A549 (cell line): ENCODE data around the gene UCP3. TPM values are rescaled to one million over a fixed set of nuclear protein-coding genes. Genes with fewer than 3 reads are reported as not detected.

Experiments used
- ATAC-seq, 2 experiments: fragments of 200-7000 bp in 1 of 2; fragments of >200 bp in 1 of 2; cut with Nextera tagmentation in 1 of 2; cut with Tn5 transposase in 1 of 2; 3 replicates each; pipeline versions ENCODE4 v1.8.0 to v1.9.1; 2018 to 2020; ENCODE audit warnings: mild to moderate bottlenecking in 1 of 2, moderate library complexity in 1 of 2
- CTCF ChIA-PET: fragments of 300-600 bp; sonication (Branson Sonifier 250); formaldehyde crosslinking; extraction: SDS; loops from one replicate; lab custom pipeline; 2021; ENCODE audit warnings: antibody characterized with exemption, inconsistent platforms; lab: Yijun Ruan, JAX
- POLR2A ChIA-PET: fragments of 350-600 bp; formaldehyde crosslinking; extraction: SDS; loops from one replicate; lab custom pipeline; 2021; ENCODE audit warnings: antibody characterized with exemption, inconsistent platforms; lab: Yijun Ruan, JAX
- DNase-seq, 2 experiments: peaks; one replicate each; pipeline versions ENCODE4 v3.0.0 to v3.0.0-alpha.2; 2011 to 2016; ENCODE audit warnings: low read depth in 1 of 2, low spot score in 1 of 2
- FAIRE-seq: peaks from 2 replicates; lab custom pipeline; 2011; peaks lifted over from hg19 to GRCh38; lab: Jason Lieb, UNC
- H3K27ac ChIP-seq, 2 experiments: fragments of >200 bp; sonication (Bioruptor Twin); formaldehyde crosslinking; 3 replicates each; pipeline ENCODE4 v1.5.1; 2016 to 2017
- H3K4me1 ChIP-seq: fragments of >200 bp; sonication (Bioruptor Twin); formaldehyde crosslinking; 3 replicates; pipeline ENCODE4 v1.6.1; 2016
- H3K4me2 ChIP-seq: fragments of >200 bp; sonication (Bioruptor Twin); formaldehyde crosslinking; 3 replicates; pipeline ENCODE4 v1.6.1; 2016
- H3K4me3 ChIP-seq: fragments of >200 bp; sonication (Bioruptor Twin); formaldehyde crosslinking; 3 replicates; pipeline ENCODE4 v1.5.1; 2016
- H3K9me3 ChIP-seq: fragments of >200 bp; sonication (Bioruptor Twin); formaldehyde crosslinking; 3 replicates; pipeline ENCODE4 v1.6.1; 2016
- ATOH8 ChIP-seq: fragments of 250-450 bp; sonication (Bioruptor Pico); IDR thresholded peaks from 2 replicates; pipeline ENCODE4 v1.5.0; 2020; ENCODE audit warnings: low read depth, mild to moderate bottlenecking, moderate library complexity
- BHLHE40 ChIP-seq: IDR thresholded peaks from 2 replicates; pipeline ENCODE4 v1.6.1; 2012; ENCODE audit warnings: low read depth, low read length, inconsistent platforms
- CBX8 ChIP-seq: fragments of 200-600 bp; sonication (generic); IDR thresholded peaks from 2 replicates; pipeline ENCODE4 v1.6.1; 2016
- CTCF ChIP-seq: fragments of >200 bp; sonication (Bioruptor Twin); formaldehyde crosslinking; IDR thresholded peaks from 3 replicates; pipeline ENCODE4 v1.5.1; 2016
- EHF ChIP-seq: fragments of 250-450 bp; sonication (Bioruptor Pico); IDR thresholded peaks from 2 replicates; pipeline ENCODE4 v1.5.0; 2020; ENCODE audit warnings: mild to moderate bottlenecking
- EP300 ChIP-seq, 2 experiments: fragments of >200 bp; sonication (Bioruptor Twin); formaldehyde crosslinking; IDR thresholded peaks; 2 replicates in 1 of 2; 3 replicates in 1 of 2; pipeline ENCODE4 v1.6.1; 2016 to 2017
- HOXA7 ChIP-seq: fragments of 250-450 bp; sonication (Bioruptor Pico); IDR thresholded peaks from 2 replicates; pipeline ENCODE4 v1.5.0; 2020; ENCODE audit warnings: mild to moderate bottlenecking, moderate library complexity
- HOXB13 ChIP-seq: fragments of 250-450 bp; sonication (Bioruptor Pico); IDR thresholded peaks from 2 replicates; pipeline ENCODE4 v1.5.0; 2020; ENCODE audit warnings: low read depth, mild to moderate bottlenecking, moderate library complexity
- HOXB5 ChIP-seq: fragments of 250-450 bp; sonication (Bioruptor Pico); IDR thresholded peaks from 2 replicates; pipeline ENCODE4 v1.5.0; 2020; ENCODE audit warnings: mild to moderate bottlenecking, moderate library complexity
- JUN ChIP-seq, 2 experiments: fragments of >200 bp; sonication (Bioruptor Twin); formaldehyde crosslinking; IDR thresholded peaks; 2 replicates in 1 of 2; 3 replicates in 1 of 2; pipeline ENCODE4 v1.6.1; 2016 to 2017
- KDM5A ChIP-seq: fragments of 200-600 bp; sonication (generic); IDR thresholded peaks from 2 replicates; pipeline ENCODE4 v1.6.1; 2016; ENCODE audit warnings: antibody characterized with exemption, mild to moderate bottlenecking
- PBX3 ChIP-seq: IDR thresholded peaks from 2 replicates; pipeline ENCODE4 v1.6.1; 2012
- PHF8 ChIP-seq: fragments of 200-600 bp; sonication (generic); IDR thresholded peaks from 2 replicates; pipeline ENCODE4 v1.6.1; 2016; ENCODE audit warnings: low read depth, mild to moderate bottlenecking, antibody characterized with exemption, moderate library complexity, borderline replicate concordance
- REST ChIP-seq: fragments of 200-600 bp; sonication (generic); IDR thresholded peaks from 2 replicates; pipeline ENCODE4 v1.6.1; 2016; ENCODE audit warnings: antibody characterized with exemption, mild to moderate bottlenecking, moderate library complexity
- RFX5 ChIP-seq: fragments of 450-650 bp; IDR thresholded peaks from 2 replicates; pipeline ENCODE4 v1.7.1; 2014; ENCODE audit warnings: antibody characterized with exemption, mild to moderate bottlenecking, moderate library complexity
- RNF2 ChIP-seq: fragments of 200-600 bp; sonication (generic); IDR thresholded peaks from 2 replicates; pipeline ENCODE4 v1.6.1; 2016; ENCODE audit warnings: low read depth, mild to moderate bottlenecking, antibody characterized with exemption, moderate library complexity, borderline replicate concordance
- SREBF2 ChIP-seq: fragments of 450-650 bp; IDR thresholded peaks from 2 replicates; pipeline ENCODE4 v1.6.1; 2014; ENCODE audit warnings: mild to moderate bottlenecking, moderate library complexity
- TFCP2L1 ChIP-seq: fragments of 250-450 bp; sonication (Bioruptor Pico); IDR thresholded peaks from 2 replicates; pipeline ENCODE4 v1.5.0; 2021; ENCODE audit warnings: mild to moderate bottlenecking
- TP53 ChIP-seq: fragments of 250-450 bp; sonication (Bioruptor Pico); IDR thresholded peaks from 2 replicates; pipeline ENCODE4 v1.5.0; 2021; ENCODE audit warnings: mild to moderate bottlenecking, moderate library complexity
- ZC3H11A ChIP-seq: fragments of 450-650 bp; IDR thresholded peaks from 2 replicates; pipeline ENCODE4 v1.6.1; 2014; ENCODE audit warnings: antibody characterized with exemption, mild to moderate bottlenecking
- ZNF302 ChIP-seq: fragments of 250-450 bp; sonication (Bioruptor Pico); IDR thresholded peaks from 2 replicates; pipeline ENCODE4 v1.9.0; 2021; ENCODE audit warnings: inconsistent platforms, mild to moderate bottlenecking, moderate library complexity
- WGBS: methylation state at CpG from one replicate; pipeline ENCODE4 v1.1.6; 2017; ENCODE audit errors: missing lambda C conversion rate; 5-methylcytosine and 5-hydroxymethylcytosine counted together
- polyA plus RNA-seq, 4 experiments: library from polyadenylated mRNA; depleted of rRNA in 3 of 4; stranded (reverse); fragments of >200 nt; fragmentation: RNase III in 1 of 4; extraction: RNeasy Plus Mini Kit Qiagen cat#74134 plus additional on column Dnase treatment in 1 of 4; gene quantifications; 2 replicates in 3 of 4; 3 replicates in 1 of 4; pipeline ENCODE4 v1.2.3, GENCODE V29; 2011 to 2017
- TF ChIP-seq, protein P1 (sequence below): fragments of 150-350 bp; IDR thresholded peaks from 2 replicates; pipeline ENCODE4 v1.6.1; 2014; ENCODE audit warnings: low read depth, mild to moderate bottlenecking, low read length

Gene UCP3
- polyA plus RNA-seq, 2 of the 4 experiments (the other 2 are of a cell fraction), result 1.3 to 1.5 TPM

GRCh38 chr11:74004046-74004695 is 4.7 kb downstream of the UCP3 start:
- ChIA-PET POLR2A (no interaction called here), CTCF (interaction anchor here (1.1 kb wide), 1 partner anchor 10 kb away, joined by 3 read pairs; no protein-coding TSS in a partner anchor)

GRCh38 chr11:74002832-74003231 is 6.1 kb downstream of the UCP3 start:
- H3K4me1 ChIP-seq, result no peaks in the 10 kb centered on the region
- POLR2A ChIA-PET, result interaction anchor here (0.7 kb wide), 1 partner anchor 21 kb away, joined by 4 read pairs; the partner anchor contains the start of gene UCP2
- DNase-seq (no peak), FAIRE-seq (no peak), ATAC-seq (no peak)
- H3K27ac ChIP-seq, result no peak overlapping the region
- TF ChIP-seq CTCF (no peak), HOXB5 (CRISPR knock-in tag) (no peak), ATOH8 (no peak), BHLHE40 (no peak), TFCP2L1 (CRISPR knock-in tag) (no peak)
- TF ChIP-seq, protein P1, sequence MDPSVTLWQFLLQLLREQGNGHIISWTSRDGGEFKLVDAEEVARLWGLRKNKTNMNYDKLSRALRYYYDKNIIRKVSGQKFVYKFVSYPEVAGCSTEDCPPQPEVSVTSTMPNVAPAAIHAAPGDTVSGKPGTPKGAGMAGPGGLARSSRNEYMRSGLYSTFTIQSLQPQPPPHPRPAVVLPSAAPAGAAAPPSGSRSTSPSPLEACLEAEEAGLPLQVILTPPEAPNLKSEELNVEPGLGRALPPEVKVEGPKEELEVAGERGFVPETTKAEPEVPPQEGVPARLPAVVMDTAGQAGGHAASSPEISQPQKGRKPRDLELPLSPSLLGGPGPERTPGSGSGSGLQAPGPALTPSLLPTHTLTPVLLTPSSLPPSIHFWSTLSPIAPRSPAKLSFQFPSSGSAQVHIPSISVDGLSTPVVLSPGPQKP, result no peak
- WGBS, result 88% methylated on average over 4 of the region's 4 CpGs
- no peaks in the 10 kb centered on the region for H3K9me3 ChIP-seq
- no peak overlapping the region for H3K4me3 ChIP-seq
- H3K4me2 ChIP-seq, result no peak overlapping the region
- CTCF ChIA-PET, result interaction anchor here (0.9 to 1.5 kb wide), 4 partner anchors 9 to 120 kb away, joined by 3 to 4 read pairs (median 4); no protein-coding TSS in a partner anchor

More at GRCh38 chr11:74004046-74004695, 4.7 kb downstream of the UCP3 start:
- WGBS, result 88% methylated on average over 6 of the region's 6 CpGs
- no peaks in the 10 kb centered on the region for H3K9me3 ChIP-seq
- H3K4me2 ChIP-seq, result no peak overlapping the region
- ATAC-seq, result no peak
- no peak overlapping the region for H3K27ac ChIP-seq
- DNase-seq, result no peak
- no peak for TF ChIP-seq SREBF2
- no peak for TF ChIP-seq PBX3
- no peak for TF ChIP-seq TP53 (CRISPR knock-in tag)
- TF ChIP-seq RNF2, result no peak
- no peak for TF ChIP-seq CBX8
- TF ChIP-seq JUN (IDR thresholded peaks at IDR 0.05), result no peak
- no peak for TF ChIP-seq ZC3H11A
- no peak for TF ChIP-seq PHF8
- TF ChIP-seq EP300 (IDR thresholded peaks at IDR 0.05), result no peak
- TF ChIP-seq HOXA7 (CRISPR knock-in tag), result no peak
- TF ChIP-seq BHLHE40, result no peak
- no peak for TF ChIP-seq KDM5A
- TF ChIP-seq REST, result no peak
- TF ChIP-seq ZNF302 (CRISPR knock-in tag), result no peak
- no peak for TF ChIP-seq RFX5
- no peak for TF ChIP-seq EHF (CRISPR knock-in tag)
- TF ChIP-seq HOXB13, result no peak
- FAIRE-seq, result no peak
- no peak overlapping the region for H3K4me3 ChIP-seq
- no peaks in the 10 kb centered on the region for H3K4me1 ChIP-seq
